Measurements from ENCODE around the gene MCM9. TPM values are rescaled to one million over a fixed set of nuclear protein-coding genes. Genes with fewer than 3 reads are reported as not detected.

Gene MCM9
- total and polyA plus RNA-seq, 7 donors, result 1.6 to 5.6 (median 4.6) TPM

DNA sequence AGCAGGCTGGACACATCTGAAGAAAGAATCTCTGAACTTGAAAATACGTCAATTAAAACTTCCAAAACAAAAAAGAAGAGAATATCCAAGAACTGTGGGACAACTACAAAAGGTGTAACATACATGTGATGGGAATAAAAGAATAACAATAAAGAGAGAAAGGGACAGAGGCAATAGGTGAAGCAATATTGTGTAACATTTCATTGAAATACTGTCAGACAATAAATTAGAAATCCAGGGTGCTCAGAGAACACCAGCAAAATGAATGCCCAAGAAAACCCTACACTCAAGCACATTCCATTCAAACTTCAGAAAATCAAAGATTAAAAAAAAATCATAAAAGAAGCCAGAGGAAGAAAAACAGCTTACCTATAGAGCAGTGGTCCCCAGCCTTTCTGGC, 74.6 kb downstream of the MCM9 start:
- Histone ChIP-seq H3K4me1 (peaks cover 36% of the 10 kb centered on the region), H3K4me3 (no peak overlapping the region), H3K9me3 (no peaks in the 10 kb centered on the region), H3K36me3 (ENCODE audit: insufficient read depth in 1 of 2, low read depth in 1 of 2) (no peaks in the 10 kb centered on the region), H3K27ac (no peak overlapping the region), H3K27me3 (ENCODE audit: insufficient read depth in 3 of 3, low read length in 2 of 3) (no peaks in the 10 kb centered on the region)
- DNase-seq, result no peak
- TF ChIP-seq, protein P1, sequence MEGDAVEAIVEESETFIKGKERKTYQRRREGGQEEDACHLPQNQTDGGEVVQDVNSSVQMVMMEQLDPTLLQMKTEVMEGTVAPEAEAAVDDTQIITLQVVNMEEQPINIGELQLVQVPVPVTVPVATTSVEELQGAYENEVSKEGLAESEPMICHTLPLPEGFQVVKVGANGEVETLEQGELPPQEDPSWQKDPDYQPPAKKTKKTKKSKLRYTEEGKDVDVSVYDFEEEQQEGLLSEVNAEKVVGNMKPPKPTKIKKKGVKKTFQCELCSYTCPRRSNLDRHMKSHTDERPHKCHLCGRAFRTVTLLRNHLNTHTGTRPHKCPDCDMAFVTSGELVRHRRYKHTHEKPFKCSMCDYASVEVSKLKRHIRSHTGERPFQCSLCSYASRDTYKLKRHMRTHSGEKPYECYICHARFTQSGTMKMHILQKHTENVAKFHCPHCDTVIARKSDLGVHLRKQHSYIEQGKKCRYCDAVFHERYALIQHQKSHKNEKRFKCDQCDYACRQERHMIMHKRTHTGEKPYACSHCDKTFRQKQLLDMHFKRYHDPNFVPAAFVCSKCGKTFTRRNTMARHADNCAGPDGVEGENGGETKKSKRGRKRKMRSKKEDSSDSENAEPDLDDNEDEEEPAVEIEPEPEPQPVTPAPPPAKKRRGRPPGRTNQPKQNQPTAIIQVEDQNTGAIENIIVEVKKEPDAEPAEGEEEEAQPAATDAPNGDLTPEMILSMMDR (IDR thresholded peaks at IDR 0.05), result no peak
- WGBS, 3 donors, result 100% methylated on average over 1 of the region's 1 CpG
- no peak for ATAC-seq
- intact Hi-C loops (cut with DNase I), result no loop called here

DNA sequence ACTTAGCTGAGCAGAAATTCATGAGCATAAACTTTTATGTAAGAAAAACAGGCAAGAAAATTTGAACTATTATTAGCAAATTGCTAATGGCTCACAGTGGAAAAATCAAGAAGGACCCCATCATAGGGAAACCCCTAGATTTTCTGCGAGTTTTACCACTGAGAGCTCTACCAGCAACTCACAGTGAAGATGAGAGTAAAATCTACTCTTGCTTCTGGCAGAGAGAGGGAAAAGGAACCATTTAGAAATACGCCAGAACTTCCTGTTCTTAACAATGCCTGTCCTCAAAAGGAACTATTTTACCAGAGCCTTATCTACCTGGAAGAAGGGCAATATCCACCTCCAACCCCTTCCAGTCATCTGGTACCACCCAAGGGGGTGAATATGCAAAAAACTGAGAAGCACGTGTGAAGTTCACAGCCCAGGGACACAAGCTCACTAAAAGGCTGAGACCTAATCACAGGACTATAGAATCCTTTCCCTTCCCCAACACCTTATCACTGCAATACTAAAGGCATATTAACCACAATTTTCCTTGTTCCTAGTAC, 75.4 kb downstream of the MCM9 start:
- DNase-seq, result no peak
- Histone ChIP-seq H3K27ac (no peak overlapping the region), H3K4me3 (no peak overlapping the region), H3K27me3 (ENCODE audit: insufficient read depth in 3 of 3, low read length in 2 of 3) (no peaks in the 10 kb centered on the region), H3K4me1 (peaks cover 28% of the 10 kb centered on the region), H3K9me3 (no peaks in the 10 kb centered on the region), H3K36me3 (ENCODE audit: insufficient read depth in 1 of 2, low read depth in 1 of 2) (no peaks in the 10 kb centered on the region)
- 72 to 80% (median 74%) methylated on average over 3 of the region's 3 CpGs for WGBS, 3 donors
- ATAC-seq, result no peak
- TF ChIP-seq, protein P1 (IDR thresholded peaks at IDR 0.05), result no peak
- intact Hi-C loops (cut with DNase I), result no loop called here

DNA sequence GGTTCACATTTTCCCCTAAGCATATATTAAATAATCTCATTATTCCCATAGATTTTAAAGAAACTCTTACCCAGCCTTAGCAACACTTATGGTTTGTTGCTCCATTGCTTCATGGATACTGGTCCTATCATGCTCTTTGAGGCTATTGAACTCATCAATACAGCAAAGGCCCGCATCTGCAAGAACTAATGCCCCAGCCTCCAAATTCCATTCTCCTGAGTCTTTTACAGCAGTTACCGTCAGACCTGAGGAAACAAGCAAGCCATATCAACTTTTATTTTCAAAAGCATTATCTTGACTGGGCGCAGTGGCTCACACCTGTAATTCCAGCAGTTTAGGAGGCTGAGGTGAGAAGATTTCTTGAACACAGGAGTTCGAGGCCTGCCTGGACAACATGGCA, 78.7 kb downstream of the MCM9 start:
- ATAC-seq (no peak), DNase-seq (no peak)
- Histone ChIP-seq H3K27ac (no peak overlapping the region), H3K36me3 (ENCODE audit: insufficient read depth in 1 of 2, low read depth in 1 of 2) (no peaks in the 10 kb centered on the region), H3K27me3 (ENCODE audit: insufficient read depth in 3 of 3, low read length in 2 of 3) (no peaks in the 10 kb centered on the region), H3K4me1 (peaks cover 3% of the 10 kb centered on the region), H3K9me3 (no peaks in the 10 kb centered on the region), H3K4me3 (no peak overlapping the region)
- 94 to 96% (median 95%) methylated on average over 4 of the region's 4 CpGs for WGBS, 3 donors
- TF ChIP-seq, protein P1 (IDR thresholded peaks at IDR 0.05), result no peak
- intact Hi-C loops (cut with DNase I), result no loop called here

DNA sequence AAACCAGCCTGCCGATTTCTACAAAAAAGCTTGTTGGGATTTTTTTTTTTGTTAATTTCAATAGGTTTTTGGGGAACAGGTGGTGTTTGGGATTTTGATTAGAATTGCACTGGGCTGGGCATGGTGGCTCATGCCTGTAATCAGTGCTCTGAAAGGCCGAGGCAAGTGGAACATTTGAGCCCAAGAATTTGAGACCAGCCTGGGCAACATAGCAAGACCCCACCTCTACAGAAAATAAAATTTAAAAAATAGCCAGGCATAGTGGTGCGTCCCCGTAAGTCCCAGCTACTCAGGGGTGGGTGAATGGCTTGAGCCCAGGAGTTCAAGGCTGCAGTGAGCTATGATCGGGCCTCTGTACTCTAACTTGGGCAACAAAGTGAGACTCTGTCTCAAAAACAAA, 81.6 kb downstream of the MCM9 start:
- no peaks in the 10 kb centered on the region for H3K4me1 ChIP-seq
- intact Hi-C loops (cut with DNase I), result no loop called here
- H3K4me3 ChIP-seq, result no peak overlapping the region
- no peak overlapping the region for H3K27ac ChIP-seq
- no peak for DNase-seq
- H3K9me3 ChIP-seq, result no peaks in the 10 kb centered on the region
- ATAC-seq, result no peak
- H3K27me3 ChIP-seq (ENCODE audit: insufficient read depth in 3 of 3, low read length in 2 of 3), result no peaks in the 10 kb centered on the region
- 93 to 98% (median 96%) methylated on average over 5 of the region's 5 CpGs for WGBS, 3 donors
- TF ChIP-seq, protein P1 (IDR thresholded peaks at IDR 0.05), result no peak
- H3K36me3 ChIP-seq (ENCODE audit: insufficient read depth in 1 of 2, low read depth in 1 of 2), result no peaks in the 10 kb centered on the region

DNA sequence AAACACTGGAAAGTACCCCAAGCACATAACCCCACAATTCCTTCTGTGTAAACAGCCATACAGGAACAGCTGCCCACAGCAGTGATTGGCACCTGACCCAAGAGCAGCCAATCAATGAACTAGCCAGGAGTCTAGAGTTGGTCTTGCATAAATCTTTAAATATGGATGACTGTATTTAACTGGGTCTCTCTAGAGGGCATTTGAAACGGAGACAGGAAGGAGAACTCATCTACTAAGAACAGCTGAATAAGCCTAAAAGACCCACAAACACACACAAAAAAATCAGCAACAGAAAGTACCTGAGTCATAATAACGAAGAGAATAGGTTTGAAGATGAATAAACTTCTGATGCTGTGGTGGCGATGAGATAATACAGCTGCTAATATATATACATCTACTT, 90.0 kb downstream of the MCM9 start:
- no peak overlapping the region for H3K27ac ChIP-seq
- no peaks in the 10 kb centered on the region for H3K9me3 ChIP-seq
- DNase-seq, result no peak
- no peak for ATAC-seq
- TF ChIP-seq, protein P1 (IDR thresholded peaks at IDR 0.05), result no peak
- H3K36me3 ChIP-seq (ENCODE audit: insufficient read depth in 1 of 2, low read depth in 1 of 2), result peaks cover 0 to 4% of the 10 kb centered on the region in 2 donors
- intact Hi-C loops (cut with DNase I), result no loop called here
- H3K4me3 ChIP-seq, result no peak overlapping the region
- 91 to 93% (median 93%) methylated on average over 3 of the region's 3 CpGs for WGBS, 3 donors
- no peaks in the 10 kb centered on the region for H3K27me3 ChIP-seq (ENCODE audit: insufficient read depth in 3 of 3, low read length in 2 of 3)
- no peaks in the 10 kb centered on the region for H3K4me1 ChIP-seq

All from psoas muscle (tissue), 8 donors.